Measurements from ENCODE around the gene LRIG1. TPM values are rescaled to one million over a fixed set of nuclear protein-coding genes. Genes with fewer than 3 reads are reported as not detected.

LRIG1 gene
- total RNA-seq, 1 experiment from 2014 or later = 16.0 TPM

- no peak overlapping the region for H3K4me3 ChIP-seq
- H3K36me3 ChIP-seq = no peaks in the 10 kb centered on the region
- H3K27me3 ChIP-seq (replicated peaks) = no peaks in the 10 kb centered on the region
- DNase-seq (ENCODE audit: low read depth in 1 of 2, low spot score in 2 of 2) = no peak
- H3K27ac ChIP-seq = no peak overlapping the region
- no peaks in the 10 kb centered on the region for H3K9me3 ChIP-seq (replicated peaks)
- H3K4me1 ChIP-seq (replicated peaks) = peaks cover 38% of the 10 kb centered on the region
Measured at GRCh38 chr3:66478960-66479359, 21.9 kb downstream of the LRIG1 start.

DNA sequence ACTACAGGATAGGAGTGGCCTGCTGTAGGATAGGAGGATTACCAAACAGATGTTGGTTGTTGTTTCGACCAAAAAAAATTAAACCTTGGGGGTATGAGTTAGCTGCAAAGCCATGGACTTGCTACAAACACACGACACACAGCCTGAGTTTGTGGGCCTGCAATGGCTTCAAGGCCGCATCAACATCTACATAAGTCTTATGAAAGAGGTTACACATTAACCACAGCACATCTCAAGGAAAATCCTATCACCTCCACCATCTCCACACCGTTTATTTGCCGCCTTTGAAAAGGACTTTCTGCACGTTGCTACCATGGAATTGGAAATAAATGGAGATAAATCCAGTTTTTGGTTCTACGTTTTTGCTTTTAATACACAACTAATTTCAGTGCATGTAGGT, 23.0 kb downstream of the LRIG1 start:
- H3K4me1 ChIP-seq (replicated peaks) = peaks cover 49% of the 10 kb centered on the region

DNA sequence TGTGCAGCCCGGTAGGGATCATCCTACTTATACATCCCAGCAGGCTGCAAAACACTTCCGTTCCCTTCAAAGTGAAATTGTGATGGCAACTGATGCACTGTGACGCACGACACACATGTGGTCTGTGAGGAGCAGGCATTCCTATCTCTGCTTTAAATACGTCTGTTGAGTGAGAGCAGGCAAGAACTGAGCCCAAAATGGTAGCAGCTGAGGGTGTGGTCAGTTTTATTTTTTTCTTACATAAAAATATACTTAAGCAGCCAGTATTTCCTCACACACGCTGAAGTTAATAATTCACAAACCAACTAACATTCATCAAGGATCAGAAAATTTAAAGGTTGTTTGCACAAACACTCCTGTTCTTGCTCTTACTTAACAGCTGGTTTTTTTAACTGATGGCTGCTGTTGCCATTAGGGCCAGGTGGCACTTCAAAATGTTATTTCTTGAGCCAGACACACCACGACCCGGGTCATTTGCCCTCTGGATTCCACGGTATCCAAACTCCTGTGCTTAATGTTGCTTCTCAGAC, 23.9 kb downstream of the LRIG1 start:
- H3K4me3 ChIP-seq = no peak overlapping the region
- H3K4me1 ChIP-seq (replicated peaks) = peaks cover 51% of the 10 kb centered on the region
- H3K9me3 ChIP-seq (replicated peaks) = no peaks in the 10 kb centered on the region
- H3K27me3 ChIP-seq (replicated peaks) = no peaks in the 10 kb centered on the region
- H3K27ac ChIP-seq = no peak overlapping the region
- DNase-seq (ENCODE audit: low read depth in 1 of 2, low spot score in 2 of 2) = no peak
- no peaks in the 10 kb centered on the region for H3K36me3 ChIP-seq

More for the DNA sequence above, 23.0 kb downstream of the LRIG1 start:
- H3K9me3 ChIP-seq (replicated peaks) = no peaks in the 10 kb centered on the region
- no peak for DNase-seq (ENCODE audit: low read depth in 1 of 2, low spot score in 2 of 2)
- no peak overlapping the region for H3K4me3 ChIP-seq
- no peak overlapping the region for H3K27ac ChIP-seq
- H3K27me3 ChIP-seq (replicated peaks) = no peaks in the 10 kb centered on the region
- no peaks in the 10 kb centered on the region for H3K36me3 ChIP-seq

- Histone ChIP-seq H3K27ac (no peak overlapping the region), H3K36me3 (no peaks in the 10 kb centered on the region), H3K9me3 (replicated peaks) (no peaks in the 10 kb centered on the region), H3K4me1 (replicated peaks) (peaks cover 46% of the 10 kb centered on the region), H3K4me3 (no peak overlapping the region), H3K27me3 (replicated peaks) (no peaks in the 10 kb centered on the region)
- no peak for DNase-seq (ENCODE audit: low read depth in 1 of 2, low spot score in 2 of 2)
Measured at GRCh38 chr3:66475386-66476020, 25.3 kb downstream of the LRIG1 start.

GRCh38 chr3:66473692-66474091, 27.1 kb downstream of the LRIG1 start:
- H3K27ac ChIP-seq = peak overlapping the region; percentile 88
- DNase-seq (ENCODE audit: low read depth in 1 of 2, low spot score in 2 of 2) = no peak
- H3K27me3 ChIP-seq (replicated peaks) = no peaks in the 10 kb centered on the region
- peaks cover 46% of the 10 kb centered on the region for H3K4me1 ChIP-seq (replicated peaks)
- H3K36me3 ChIP-seq = no peaks in the 10 kb centered on the region
- no peak overlapping the region for H3K4me3 ChIP-seq
- H3K9me3 ChIP-seq (replicated peaks) = no peaks in the 10 kb centered on the region

DNA sequence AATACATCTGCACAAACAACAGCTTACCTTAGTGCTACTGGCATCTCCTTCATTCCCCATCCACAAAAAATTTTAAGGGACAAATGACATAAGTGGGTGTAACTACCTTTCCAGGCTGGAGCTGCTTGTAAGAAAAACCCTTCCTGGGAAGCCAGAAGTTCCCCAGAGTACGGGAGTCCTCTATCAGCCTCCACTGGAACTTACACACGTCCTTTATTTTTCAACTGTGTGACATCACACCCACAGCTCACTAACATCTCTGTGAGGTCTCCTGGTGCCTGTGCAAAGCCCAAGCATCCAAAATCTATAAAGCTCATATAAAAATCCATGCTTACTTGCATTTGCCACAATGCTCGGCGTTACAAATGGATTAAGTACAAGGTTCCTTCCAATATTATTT, 27.6 kb downstream of the LRIG1 start:
- no peak for DNase-seq (ENCODE audit: low read depth in 1 of 2, low spot score in 2 of 2)
- H3K27me3 ChIP-seq (replicated peaks) = no peaks in the 10 kb centered on the region
- H3K27ac ChIP-seq = peak overlapping the region; percentile 88
- no peaks in the 10 kb centered on the region for H3K9me3 ChIP-seq (replicated peaks)
- no peaks in the 10 kb centered on the region for H3K36me3 ChIP-seq
- H3K4me1 ChIP-seq (replicated peaks) = peaks cover 52% of the 10 kb centered on the region
- H3K4me3 ChIP-seq = no peak overlapping the region

GRCh38 chr3:66472313-66473134, 28.3 kb downstream of the LRIG1 start:
- Histone ChIP-seq H3K36me3 (no peaks in the 10 kb centered on the region), H3K9me3 (replicated peaks) (no peaks in the 10 kb centered on the region), H3K27ac (peak overlapping the region; percentile 88), H3K4me1 (replicated peaks) (peaks cover 58% of the 10 kb centered on the region), H3K4me3 (no peak overlapping the region), H3K27me3 (replicated peaks) (no peaks in the 10 kb centered on the region)
- DNase-seq (ENCODE audit: low read depth in 1 of 2, low spot score in 2 of 2) = peak; percentile 59 to 84

GRCh38 chr3:66470956-66471686, 29.7 kb downstream of the LRIG1 start:
- Histone ChIP-seq H3K27ac (peak overlapping the region; percentile 88; the same call in 1 of the 2 replicates), H3K27me3 (replicated peaks) (no peaks in the 10 kb centered on the region), H3K9me3 (replicated peaks) (no peaks in the 10 kb centered on the region), H3K4me1 (replicated peaks) (peaks cover 58% of the 10 kb centered on the region), H3K4me3 (no peak overlapping the region), H3K36me3 (no peaks in the 10 kb centered on the region)
- DNase-seq (ENCODE audit: low read depth in 1 of 2, low spot score in 2 of 2) = no peak

- Histone ChIP-seq H3K27me3 (replicated peaks) (no peaks in the 10 kb centered on the region), H3K4me1 (replicated peaks) (peaks cover 58% of the 10 kb centered on the region), H3K36me3 (no peaks in the 10 kb centered on the region), H3K4me3 (no peak overlapping the region), H3K9me3 (replicated peaks) (no peaks in the 10 kb centered on the region), H3K27ac (no peak overlapping the region)
- no peak for DNase-seq (ENCODE audit: low read depth in 1 of 2, low spot score in 2 of 2)
Measured at GRCh38 chr3:66470285-66470684, 30.5 kb downstream of the LRIG1 start.

DNA sequence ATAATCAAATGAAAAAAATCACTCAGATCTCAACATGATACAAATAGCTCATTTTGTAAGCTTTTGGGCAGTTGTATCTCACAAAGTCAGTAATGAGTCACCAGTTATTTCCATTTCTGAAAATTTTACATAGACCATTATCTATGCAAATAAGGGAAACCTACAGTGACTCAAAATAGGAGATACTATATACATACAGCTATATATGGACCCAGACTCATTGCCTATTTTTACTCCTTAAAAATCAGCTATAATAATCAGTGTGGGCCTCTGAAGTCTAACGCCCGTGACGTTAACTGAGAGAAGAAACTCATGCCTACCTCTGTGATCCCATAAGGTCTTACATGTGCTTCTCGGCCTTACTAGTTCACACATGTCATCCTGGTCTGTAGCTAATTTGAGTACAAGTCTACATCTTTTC, 31.6 kb downstream of the LRIG1 start:
- DNase-seq (ENCODE audit: low read depth in 1 of 2, low spot score in 2 of 2) = no peak
- Histone ChIP-seq H3K9me3 (replicated peaks) (no peaks in the 10 kb centered on the region), H3K4me1 (replicated peaks) (peaks cover 55% of the 10 kb centered on the region), H3K4me3 (no peak overlapping the region), H3K27ac (no peak overlapping the region), H3K36me3 (no peaks in the 10 kb centered on the region), H3K27me3 (replicated peaks) (no peaks in the 10 kb centered on the region)

- H3K4me3 ChIP-seq = no peak overlapping the region
- H3K9me3 ChIP-seq (replicated peaks) = no peaks in the 10 kb centered on the region
- DNase-seq (ENCODE audit: low read depth in 1 of 2, low spot score in 2 of 2) = no peak
- H3K27ac ChIP-seq = no peak overlapping the region
- H3K27me3 ChIP-seq (replicated peaks) = no peaks in the 10 kb centered on the region
- H3K36me3 ChIP-seq = no peaks in the 10 kb centered on the region
- H3K4me1 ChIP-seq (replicated peaks) = peaks cover 48% of the 10 kb centered on the region
Measured at GRCh38 chr3:66467996-66468735, 32.7 kb downstream of the LRIG1 start.

- Histone ChIP-seq H3K27me3 (replicated peaks) (no peaks in the 10 kb centered on the region), H3K36me3 (no peaks in the 10 kb centered on the region), H3K27ac (no peak overlapping the region)
Measured at GRCh38 chr3:66466606-66467270, 34.1 kb downstream of the LRIG1 start.

DNA sequence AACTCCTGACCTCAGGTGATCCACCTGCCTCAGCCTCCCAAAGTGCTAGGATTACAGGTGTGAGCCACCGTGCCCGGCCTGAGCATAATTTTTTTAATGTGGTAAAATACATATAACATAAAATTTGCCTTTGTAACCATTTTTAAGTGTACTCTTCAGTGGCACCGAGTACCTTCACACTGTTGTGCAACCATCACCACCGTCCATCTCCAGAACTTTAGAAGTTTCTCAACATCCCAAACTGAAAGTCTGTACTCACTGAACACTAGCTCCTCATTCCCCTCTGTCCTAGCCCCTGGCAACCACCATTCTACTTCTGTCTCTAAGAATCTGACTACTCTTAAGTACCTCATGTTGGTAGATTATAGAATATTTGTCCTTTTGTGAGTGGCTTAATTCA, 35.2 kb downstream of the LRIG1 start:
- H3K36me3 ChIP-seq = no peaks in the 10 kb centered on the region
- no peak overlapping the region for H3K4me3 ChIP-seq
- DNase-seq (ENCODE audit: low read depth in 1 of 2, low spot score in 2 of 2) = no peak
- H3K27me3 ChIP-seq (replicated peaks) = no peaks in the 10 kb centered on the region
- H3K9me3 ChIP-seq (replicated peaks) = no peaks in the 10 kb centered on the region
- H3K27ac ChIP-seq = no peak overlapping the region
- H3K4me1 ChIP-seq (replicated peaks) = peaks cover 30% of the 10 kb centered on the region

More at GRCh38 chr3:66466606-66467270, 34.1 kb downstream of the LRIG1 start:
- Histone ChIP-seq H3K4me1 (replicated peaks) (peaks cover 37% of the 10 kb centered on the region), H3K9me3 (replicated peaks) (no peaks in the 10 kb centered on the region), H3K4me3 (no peak overlapping the region)
- no peak for DNase-seq (ENCODE audit: low read depth in 1 of 2, low spot score in 2 of 2)

Measured in SJSA1 (cell line).